Measurements from ENCODE around the gene ARHGAP28.
"Not testable (repeated sequence)": the region's sequence is repeated elsewhere in the genome, so short reads cannot be mapped to it uniquely, and the experiment has no call there.

Gene ARHGAP28

GRCh38 chr18:6775237-6775636, 45.7 kb downstream of the ARHGAP28 start:
- no peak for DNase-seq (ENCODE audit: low read depth in 2 of 2)

GRCh38 chr18:6775702-6776101, 46.2 kb downstream of the ARHGAP28 start:
- no peak for DNase-seq (ENCODE audit: low read depth in 2 of 2)

- no peak for DNase-seq (ENCODE audit: low read depth in 2 of 2)
These were observed 46.7 kb downstream of the ARHGAP28 start for GRCh38 chr18:6776188-6776587.

GRCh38 chr18:6777509-6777908, 48.0 kb downstream of the ARHGAP28 start:
- no peak for DNase-seq (ENCODE audit: low read depth in 2 of 2)

- no peak for DNase-seq (ENCODE audit: low read depth in 2 of 2)
These were observed 49.1 kb downstream of the ARHGAP28 start for GRCh38 chr18:6778459-6779247.

- DNase-seq (ENCODE audit: low read depth in 2 of 2): no peak
These were observed 51.7 kb downstream of the ARHGAP28 start for GRCh38 chr18:6781142-6781714.

- no peak for DNase-seq (ENCODE audit: low read depth in 2 of 2)
These were observed 52.3 kb downstream of the ARHGAP28 start for GRCh38 chr18:6781796-6782195.

- DNase-seq (ENCODE audit: low read depth in 2 of 2): no peak
These were observed 53.3 kb downstream of the ARHGAP28 start for GRCh38 chr18:6782861-6783260.

- no peak for DNase-seq (ENCODE audit: low read depth in 2 of 2)
These were observed 54.5 kb downstream of the ARHGAP28 start for GRCh38 chr18:6784046-6784445.

GRCh38 chr18:6785001-6785400, 55.5 kb downstream of the ARHGAP28 start:
- no peak for DNase-seq (ENCODE audit: low read depth in 2 of 2)

GRCh38 chr18:6785411-6785810, 55.9 kb downstream of the ARHGAP28 start:
- DNase-seq (ENCODE audit: low read depth in 2 of 2): no peak

- no peak for DNase-seq (ENCODE audit: low read depth in 2 of 2)
These were observed 62.9 kb downstream of the ARHGAP28 start for GRCh38 chr18:6792391-6792790.

- no peak for DNase-seq (ENCODE audit: low read depth in 2 of 2)
These were observed 63.9 kb downstream of the ARHGAP28 start for GRCh38 chr18:6793455-6793854.

GRCh38 chr18:6793986-6794385, 64.5 kb downstream of the ARHGAP28 start:
- DNase-seq (ENCODE audit: low read depth in 2 of 2): no peak

- DNase-seq (ENCODE audit: low read depth in 2 of 2): no peak
These were observed 65.8 kb downstream of the ARHGAP28 start for GRCh38 chr18:6795307-6795706.

GRCh38 chr18:6796511-6796910, 67.0 kb downstream of the ARHGAP28 start:
- no peak for DNase-seq (ENCODE audit: low read depth in 2 of 2)

- DNase-seq (ENCODE audit: low read depth in 2 of 2): no peak
These were observed 67.7 kb downstream of the ARHGAP28 start for GRCh38 chr18:6797171-6797570.

GRCh38 chr18:6798896-6799295, 69.4 kb downstream of the ARHGAP28 start:
- no peak for DNase-seq (ENCODE audit: low read depth in 2 of 2)

GRCh38 chr18:6800309-6800708, 70.8 kb downstream of the ARHGAP28 start:
- not testable (repeated sequence) for DNase-seq (ENCODE audit: low read depth in 2 of 2)

GRCh38 chr18:6807515-6808257, 78.2 kb downstream of the ARHGAP28 start:
- no peak for DNase-seq (ENCODE audit: low read depth in 2 of 2)

GRCh38 chr18:6810191-6810590, 80.7 kb downstream of the ARHGAP28 start:
- DNase-seq (ENCODE audit: low read depth in 2 of 2): no peak

GRCh38 chr18:6811816-6812215, 82.3 kb downstream of the ARHGAP28 start:
- no peak for DNase-seq (ENCODE audit: low read depth in 2 of 2)

GRCh38 chr18:6814882-6815425, 85.4 kb downstream of the ARHGAP28 start:
- no peak for DNase-seq (ENCODE audit: low read depth in 2 of 2)
